HG03460 (cell line): Measurements from ENCODE around the gene VSIG10.
"Not testable (repeated sequence)": the region's sequence is repeated elsewhere in the genome, so short reads cannot be mapped to it uniquely, and the experiment has no call there.

Experiments
- ATAC-seq: cut with Tn5 transposase; IDR thresholded peaks from one replicate; pipeline ENCODE4 v1.9.1; 2021; ENCODE audit not compliant: unreplicated experiment

Gene VSIG10

DNA sequence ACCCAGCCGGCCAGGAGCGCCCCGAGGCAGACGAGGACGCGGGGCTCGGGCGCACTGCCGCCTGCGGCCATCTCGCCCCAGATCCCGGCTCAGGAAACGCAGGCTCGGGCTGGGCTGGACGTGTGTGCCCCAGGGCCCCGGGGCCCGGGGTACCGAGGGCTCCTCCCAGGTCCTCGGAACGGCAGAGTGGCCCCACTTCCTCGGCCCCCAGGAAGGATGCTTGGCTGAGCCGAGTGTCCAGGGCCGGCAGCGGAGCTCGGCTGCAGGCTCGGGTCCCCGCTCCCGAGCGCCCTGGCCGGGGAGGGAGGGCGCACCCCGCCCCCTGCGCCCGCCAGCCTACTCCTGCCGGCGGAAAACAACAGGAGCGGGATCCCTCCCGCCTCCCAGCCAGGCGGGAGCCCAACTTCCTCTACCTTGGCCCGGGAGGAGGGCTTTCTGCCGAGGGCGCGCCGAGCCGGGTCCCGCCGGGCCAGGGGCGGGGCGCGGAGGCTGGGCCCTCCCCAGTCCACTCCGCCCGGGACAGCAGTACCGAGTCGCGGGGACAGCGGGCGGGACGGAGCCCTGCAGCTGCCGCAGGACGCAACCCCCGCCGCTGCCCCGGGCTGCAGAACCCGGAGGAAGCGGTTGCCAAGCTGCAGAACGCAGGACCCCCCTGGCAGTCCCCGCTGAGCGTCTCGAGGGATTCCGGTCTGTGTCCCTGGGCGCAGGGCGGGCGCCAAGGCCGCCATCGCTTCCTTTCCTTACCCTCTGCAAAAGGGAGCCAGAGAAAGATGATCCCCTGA, at the start of gene VSIG10:
Gene VSIG10, minus strand, starts transcription at position 411 of the 782 bp plus-strand sequence. Its CDS starts 340 bp downstream, at position 71.
- peak; percentile 50 for ATAC-seq

- ATAC-seq: no peak
These were observed 47.9 kb upstream of the VSIG10 start for GRCh38 chr12:118151755-118152154.

- ATAC-seq: no peak
These were observed 46.8 kb upstream of the VSIG10 start for GRCh38 chr12:118150625-118151024.

DNA sequence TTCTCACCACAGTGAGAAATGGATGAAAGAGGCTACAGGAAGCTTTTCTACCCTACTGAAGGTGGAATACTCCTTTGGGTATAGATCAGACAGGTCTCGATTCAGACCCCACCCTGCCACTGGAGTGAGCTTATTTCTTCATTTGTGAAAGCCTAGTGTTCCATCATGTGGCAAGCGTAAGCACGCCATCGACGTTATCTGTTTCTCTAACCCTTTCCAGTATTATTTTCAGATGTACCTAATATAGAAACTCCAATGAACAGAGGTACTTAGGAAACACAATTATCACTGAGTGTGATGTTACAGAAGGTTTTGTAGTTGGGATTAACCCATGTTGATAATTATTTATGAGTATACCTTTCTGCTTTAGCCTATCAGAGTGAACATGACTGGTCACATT, 44.5 kb upstream of the VSIG10 start:
- ATAC-seq: no peak

GRCh38 chr12:118145798-118146156, 42.0 kb upstream of the VSIG10 start:
- no peak for ATAC-seq

GRCh38 chr12:118145113-118145797, 41.4 kb upstream of the VSIG10 start:
- ATAC-seq: no peak

DNA sequence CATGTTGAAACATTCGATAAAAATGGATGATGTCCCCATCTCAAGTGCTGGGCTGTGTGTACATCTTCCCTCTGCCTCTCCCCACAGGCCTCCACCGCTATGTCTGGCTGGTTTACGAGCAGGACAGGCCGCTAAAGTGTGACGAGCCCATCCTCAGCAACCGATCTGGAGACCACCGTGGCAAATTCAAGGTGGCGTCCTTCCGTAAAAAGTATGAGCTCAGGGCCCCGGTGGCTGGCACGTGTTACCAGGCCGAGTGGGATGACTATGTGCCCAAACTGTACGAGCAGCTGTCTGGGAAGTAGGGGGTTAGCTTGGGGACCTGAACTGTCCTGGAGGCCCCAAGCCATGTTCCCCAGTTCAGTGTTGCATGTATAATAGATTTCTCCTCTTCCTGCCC, 40.7 kb upstream of the VSIG10 start:
- ATAC-seq: no peak

DNA sequence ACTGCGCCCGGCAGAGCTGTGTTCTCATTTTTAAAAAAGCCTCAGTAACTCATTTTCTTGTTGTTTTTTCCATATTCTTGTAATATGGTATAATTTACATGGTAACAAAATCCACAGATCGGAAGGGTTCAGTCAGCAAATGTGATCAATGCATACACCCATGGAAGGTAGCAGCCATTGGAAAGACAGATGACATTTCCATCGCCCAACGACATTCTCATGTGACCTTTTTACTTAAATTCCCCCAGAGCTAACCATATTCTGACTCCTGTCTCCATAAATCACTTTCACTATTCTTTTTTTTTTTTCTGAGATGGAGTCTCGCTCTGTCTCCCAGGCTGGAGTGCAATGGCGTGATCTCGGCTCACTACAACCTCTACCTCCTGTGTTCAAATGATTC, 37.0 kb upstream of the VSIG10 start:
- no peak for ATAC-seq

DNA sequence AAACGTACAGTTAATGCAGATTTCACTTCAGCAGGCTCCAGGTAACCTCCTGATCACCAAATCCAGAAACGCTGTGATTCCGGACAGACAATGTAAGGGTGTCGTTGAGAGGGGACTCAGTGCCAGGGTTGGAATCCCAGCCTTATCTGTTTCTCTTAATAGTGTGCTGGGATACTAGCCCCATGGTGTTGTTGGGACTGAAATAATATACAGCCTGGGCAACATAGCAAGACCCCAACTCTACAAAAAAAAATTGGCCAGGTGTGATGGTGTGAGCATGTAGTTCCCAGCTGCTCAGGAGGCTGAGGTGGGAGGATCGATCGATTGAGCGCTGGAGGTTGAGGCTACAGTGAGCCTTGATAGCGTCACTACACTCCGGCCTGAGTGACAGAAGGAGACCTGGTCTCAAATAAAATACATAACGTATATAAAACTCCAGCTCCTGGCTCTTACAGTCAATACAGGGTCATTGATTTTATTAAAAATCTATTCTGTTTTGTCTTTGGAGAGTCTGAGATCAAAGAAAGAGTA, 33.4 kb upstream of the VSIG10 start:
- ATAC-seq: no peak

DNA sequence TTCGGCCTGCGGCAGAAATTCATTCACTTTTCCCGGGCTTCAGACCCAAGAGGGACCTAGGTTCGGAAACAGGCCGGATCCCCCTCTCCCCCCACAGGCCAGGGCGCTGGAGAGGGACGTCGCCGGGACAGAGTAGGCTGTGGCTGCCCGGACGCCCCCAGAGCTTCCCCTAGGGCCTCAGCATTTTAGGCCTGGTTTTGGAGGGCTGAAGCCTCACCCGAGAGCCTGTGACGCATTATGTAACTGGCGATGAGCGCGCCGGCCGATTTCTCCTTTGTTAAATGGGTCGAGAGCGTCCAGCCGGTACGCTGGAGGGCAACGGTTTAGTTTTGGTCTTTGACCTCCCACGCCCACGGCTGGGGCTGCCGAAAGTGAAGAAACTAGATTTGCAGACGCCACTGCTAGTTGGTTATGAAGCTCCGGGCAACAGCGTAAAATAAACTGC, 32.8 kb upstream of the VSIG10 start:
- peak; percentile 26 for ATAC-seq

DNA sequence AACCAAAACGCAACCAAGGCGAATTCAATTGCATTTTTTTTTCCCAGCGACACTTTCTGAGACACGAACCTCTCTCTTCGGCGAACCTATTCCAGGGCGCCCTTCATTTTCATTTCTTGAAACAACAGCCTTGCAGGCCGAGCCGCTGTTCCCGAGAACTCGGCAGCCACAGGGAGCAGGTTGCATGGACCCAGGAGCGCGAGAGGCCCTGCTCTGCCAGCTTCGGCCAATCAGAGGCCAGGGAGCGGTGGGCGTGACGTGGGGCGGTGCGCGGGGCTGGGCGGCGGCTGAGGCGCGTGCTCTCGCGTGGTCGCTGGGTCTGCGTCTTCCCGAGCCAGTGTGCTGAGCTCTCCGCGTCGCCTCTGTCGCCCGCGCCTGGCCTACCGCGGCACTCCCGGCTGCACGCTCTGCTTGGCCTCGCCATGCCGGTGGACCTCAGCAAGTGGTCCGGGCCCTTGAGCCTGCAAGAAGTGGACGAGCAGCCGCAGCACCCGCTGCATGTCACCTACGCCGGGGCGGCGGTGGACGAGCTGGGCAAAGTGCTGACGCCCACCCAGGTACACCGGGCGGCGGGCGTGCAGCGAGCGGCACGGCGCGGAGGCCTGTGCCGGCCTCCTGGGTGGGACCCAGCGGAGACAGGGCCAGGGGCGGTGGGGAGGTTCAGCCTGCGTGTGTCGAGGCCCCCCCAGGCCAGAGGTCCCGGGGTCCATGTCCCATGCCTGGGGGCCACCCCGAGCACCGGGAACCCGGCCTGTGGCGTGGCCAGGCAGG, 32.2 kb upstream of the VSIG10 start, which contains the start of gene PEBP1:
Gene PEBP1, plus strand, starts transcription at position 337 of the 771 bp plus-strand sequence. Its CDS starts 86 bp downstream, at position 423.
- peak; percentile 99 for ATAC-seq

DNA sequence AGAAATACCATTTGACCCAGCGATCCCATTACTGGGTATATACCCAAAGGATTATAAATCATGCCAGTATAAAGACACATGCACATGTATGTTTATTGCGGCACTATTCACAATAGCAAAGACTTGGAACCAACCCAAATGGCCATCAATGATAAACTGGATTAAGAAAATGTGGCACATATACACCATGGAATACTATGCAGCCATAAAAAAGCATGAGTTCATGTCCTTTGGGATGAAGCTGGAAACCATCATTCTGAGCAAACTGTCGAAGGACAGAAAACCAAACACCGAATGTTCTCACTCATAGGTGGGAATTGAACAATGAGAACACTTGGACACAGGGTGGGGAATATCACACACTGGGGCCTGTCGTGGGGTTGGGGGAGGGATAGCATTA, 25.6 kb upstream of the VSIG10 start:
- not testable (repeated sequence) for ATAC-seq

DNA sequence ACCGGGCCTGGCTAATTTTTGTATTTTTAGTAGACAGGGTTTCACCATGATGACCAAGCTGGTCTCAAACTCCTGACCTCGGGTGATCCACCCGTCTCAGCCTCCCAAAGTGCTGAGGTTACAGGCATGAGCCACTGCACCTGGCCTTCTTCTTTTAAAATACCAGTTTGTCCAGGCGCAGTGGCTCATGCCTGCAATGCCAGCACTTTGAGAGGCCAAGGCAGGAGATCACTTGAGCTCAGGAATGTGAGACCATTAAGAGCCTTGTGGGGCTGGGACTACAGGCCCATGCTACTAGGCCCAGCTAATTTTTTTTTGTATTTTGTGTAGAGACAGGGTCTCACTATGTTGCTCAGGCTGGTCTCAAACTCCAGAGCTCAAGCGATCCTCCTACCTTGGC, 24.1 kb upstream of the VSIG10 start:
- ATAC-seq: no peak

DNA sequence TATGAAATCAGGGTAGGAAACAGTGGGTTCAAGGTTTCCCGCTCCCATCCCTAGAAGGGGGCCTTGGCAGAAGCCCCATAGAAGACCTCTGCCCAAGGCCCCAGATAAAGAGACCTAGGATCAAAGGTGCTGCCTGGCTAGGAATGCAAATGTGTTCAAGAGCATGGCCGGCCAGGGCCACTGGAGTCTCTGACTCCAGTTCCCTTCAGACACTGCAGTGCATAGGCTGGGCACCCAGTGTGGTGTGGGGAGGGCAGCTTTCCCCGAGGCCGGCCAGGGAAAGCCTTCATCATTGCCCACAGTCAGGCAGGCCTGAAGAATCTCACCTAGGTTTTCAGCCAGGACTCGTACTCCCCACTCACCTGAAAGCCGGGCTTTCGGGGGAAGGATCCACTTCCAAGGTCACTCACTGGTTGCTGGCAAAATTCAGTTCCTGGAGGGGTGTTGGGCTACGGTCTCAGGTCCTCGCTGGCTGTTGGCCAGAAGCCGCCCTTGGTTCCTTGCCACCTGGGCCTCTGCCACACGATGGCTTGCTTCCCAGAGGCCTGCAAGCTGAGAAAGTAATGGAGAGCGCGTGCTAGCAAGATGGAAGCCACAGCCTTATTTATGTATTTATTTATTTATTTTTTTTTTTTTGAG, 22.4 kb upstream of the VSIG10 start:
- ATAC-seq: no peak

DNA sequence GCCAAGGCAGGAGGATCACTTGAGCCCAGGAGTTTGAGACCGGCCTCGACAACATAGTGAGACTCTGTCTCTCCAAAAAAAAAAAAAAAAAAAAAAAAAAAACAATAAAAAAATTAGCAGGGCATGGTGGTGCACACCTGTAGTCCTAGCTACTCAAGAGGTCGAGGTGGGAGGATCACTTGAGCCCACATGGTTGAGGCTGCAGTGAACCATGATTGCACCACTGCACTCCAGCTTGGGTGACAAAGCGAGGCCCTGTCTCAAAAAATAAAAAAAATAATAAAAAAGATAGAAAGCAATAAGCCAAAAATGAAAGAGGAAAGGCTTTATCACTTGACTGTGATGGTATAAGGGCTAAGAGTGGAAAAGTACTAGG, 21.9 kb upstream of the VSIG10 start:
- ATAC-seq: no peak

DNA sequence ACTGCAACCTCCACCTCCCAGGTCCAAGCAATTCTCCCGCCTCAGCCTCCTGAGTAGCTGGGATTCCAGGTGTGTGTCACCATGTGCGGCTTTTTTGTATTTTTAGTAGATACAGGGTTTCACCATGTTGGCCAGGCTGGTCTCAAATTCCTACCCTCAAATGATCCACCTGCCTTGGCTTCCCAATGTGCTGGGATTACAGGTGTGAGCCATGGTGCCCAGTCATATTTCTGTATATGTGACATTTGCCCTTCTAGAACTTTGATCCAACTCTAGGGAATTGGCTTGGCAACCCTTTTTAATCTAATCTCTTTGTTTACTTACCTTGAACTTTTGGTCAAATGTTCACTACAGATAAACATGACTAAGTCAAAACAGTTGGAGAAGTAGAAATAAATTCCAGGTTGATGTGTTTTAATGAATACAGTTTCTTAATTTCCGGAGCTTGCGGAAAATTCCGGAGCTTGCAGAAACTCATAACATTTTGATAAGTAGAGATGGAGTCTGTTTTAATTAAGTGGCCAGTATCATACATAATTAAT, 20.6 kb upstream of the VSIG10 start:
- ATAC-seq: no peak

DNA sequence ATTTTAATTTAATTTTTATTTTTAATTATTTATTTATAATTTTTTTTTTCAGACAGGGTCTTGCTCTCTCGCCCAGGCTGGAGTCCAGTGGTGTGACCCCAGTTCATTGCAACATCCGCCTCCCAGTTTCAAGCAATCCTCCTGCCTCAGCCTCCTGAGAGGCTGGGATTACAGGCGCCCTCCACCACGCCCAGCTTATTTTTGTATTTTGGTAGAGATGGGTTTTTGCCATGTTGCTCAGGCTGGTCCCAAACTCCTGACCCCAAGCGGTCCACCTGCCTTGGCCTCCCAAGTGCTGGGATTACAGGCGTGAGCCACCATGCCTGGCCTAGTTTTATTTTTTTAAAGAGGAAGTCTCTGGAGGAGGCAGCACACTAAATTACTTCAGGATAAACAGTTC, 18.5 kb upstream of the VSIG10 start:
- ATAC-seq: no peak

GRCh38 chr12:118120579-118121363, 17.0 kb upstream of the VSIG10 start:
- ATAC-seq: peak; percentile 84

GRCh38 chr12:118119449-118119879, 15.7 kb upstream of the VSIG10 start:
- no peak for ATAC-seq

GRCh38 chr12:118109088-118109487, 5.3 kb upstream of the VSIG10 start:
- ATAC-seq: no peak
